ENCODE results near the gene DIP2B.

DNA sequence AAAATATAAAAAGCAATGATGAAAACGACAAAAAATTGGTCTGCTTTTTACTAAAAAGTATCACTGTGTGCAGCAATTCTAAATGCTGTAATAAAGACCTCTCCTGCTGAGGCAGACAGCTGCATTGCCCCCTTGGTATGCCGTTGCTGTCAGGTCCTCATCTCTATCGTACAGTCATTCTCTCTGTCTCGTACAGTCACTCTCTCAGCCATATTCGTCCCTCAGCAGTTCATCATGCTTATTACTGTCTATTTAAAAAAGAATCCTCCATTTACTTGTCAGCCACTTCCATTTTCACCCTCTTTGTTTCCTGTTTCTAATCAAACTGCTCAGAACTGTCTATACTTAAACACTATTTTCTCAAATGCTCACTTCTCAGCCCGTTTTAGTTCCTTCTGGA, 123.6 kb downstream of the DIP2B start:
- TF ChIP-seq POLR2A (IDR thresholded peaks at IDR 0.05), result no peak
- TF ChIP-seq, protein P1, sequence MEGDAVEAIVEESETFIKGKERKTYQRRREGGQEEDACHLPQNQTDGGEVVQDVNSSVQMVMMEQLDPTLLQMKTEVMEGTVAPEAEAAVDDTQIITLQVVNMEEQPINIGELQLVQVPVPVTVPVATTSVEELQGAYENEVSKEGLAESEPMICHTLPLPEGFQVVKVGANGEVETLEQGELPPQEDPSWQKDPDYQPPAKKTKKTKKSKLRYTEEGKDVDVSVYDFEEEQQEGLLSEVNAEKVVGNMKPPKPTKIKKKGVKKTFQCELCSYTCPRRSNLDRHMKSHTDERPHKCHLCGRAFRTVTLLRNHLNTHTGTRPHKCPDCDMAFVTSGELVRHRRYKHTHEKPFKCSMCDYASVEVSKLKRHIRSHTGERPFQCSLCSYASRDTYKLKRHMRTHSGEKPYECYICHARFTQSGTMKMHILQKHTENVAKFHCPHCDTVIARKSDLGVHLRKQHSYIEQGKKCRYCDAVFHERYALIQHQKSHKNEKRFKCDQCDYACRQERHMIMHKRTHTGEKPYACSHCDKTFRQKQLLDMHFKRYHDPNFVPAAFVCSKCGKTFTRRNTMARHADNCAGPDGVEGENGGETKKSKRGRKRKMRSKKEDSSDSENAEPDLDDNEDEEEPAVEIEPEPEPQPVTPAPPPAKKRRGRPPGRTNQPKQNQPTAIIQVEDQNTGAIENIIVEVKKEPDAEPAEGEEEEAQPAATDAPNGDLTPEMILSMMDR (IDR thresholded peaks at IDR 0.05), result no peak

Measured in suprapubic skin (tissue), 3 donors.